Measurements from ENCODE around the gene FLT1. TPM values are rescaled to one million over a fixed set of nuclear protein-coding genes. Genes with fewer than 3 reads are reported as not detected.

The FLT1 gene
- total RNA-seq, 1 donor from 2014 or later = 0.47 TPM

DNA sequence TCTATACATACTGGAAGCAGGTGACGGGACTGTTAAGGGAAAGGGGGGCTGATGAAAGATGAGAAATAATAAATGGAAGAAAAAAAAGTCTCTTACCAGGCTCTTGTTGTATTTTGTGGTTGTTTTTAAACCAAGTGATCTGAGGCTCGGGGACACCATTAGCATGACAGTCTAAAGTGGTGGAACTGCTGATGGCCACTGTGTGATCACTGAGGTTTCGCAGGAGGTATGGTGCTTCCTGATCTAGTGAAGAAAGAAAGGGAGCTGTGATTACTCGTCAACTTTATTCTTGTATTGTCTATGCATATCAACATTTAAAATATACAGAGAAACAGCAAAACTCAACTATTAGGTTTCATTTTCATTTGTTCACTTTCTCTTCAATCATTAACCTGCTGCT lies 110.1 kb downstream of the FLT1 start:
- Mint-ChIP-seq H3K27ac (no peak overlapping the region), H3K4me1 (no peaks in the 10 kb centered on the region)

DNA sequence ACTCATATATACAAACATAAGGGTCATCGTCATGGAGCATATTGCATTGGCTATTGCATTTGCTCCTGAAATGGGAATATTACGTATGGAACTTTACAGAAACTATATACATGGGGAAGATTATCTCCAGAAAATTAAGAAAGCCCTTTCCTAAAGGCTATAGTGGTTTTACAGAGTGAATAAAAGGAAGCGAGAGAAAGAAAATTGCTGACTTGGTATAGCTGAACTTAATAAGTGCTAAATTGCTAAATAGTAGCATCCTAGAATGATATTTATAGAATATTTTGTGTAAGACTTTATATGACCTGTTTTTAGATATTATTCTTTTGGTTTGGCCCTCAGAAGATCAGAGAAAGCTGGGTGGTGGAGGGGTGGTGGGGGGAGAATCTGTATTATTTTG lies 114.6 kb downstream of the FLT1 start:
- no peaks in the 10 kb centered on the region for H3K9me3 ChIP-seq (ENCODE audit: low read depth)
- H4K20me1 ChIP-seq (ENCODE audit: low read depth) = no peaks in the 10 kb centered on the region
- Mint-ChIP-seq H3K9me3 (no peaks in the 10 kb centered on the region), H3K4me1 (no peaks in the 10 kb centered on the region), H3K4me3 (no peak overlapping the region), H3K27ac (no peak overlapping the region), H3K36me3 (no peaks in the 10 kb centered on the region), H3K27me3 (ENCODE audit: insufficient read depth, low read depth) (peaks cover 2% of the 10 kb centered on the region)
- no peak for DNase-seq (ENCODE audit: low spot score)
- no peaks in the 10 kb centered on the region for H3K4me1 ChIP-seq
- H3K27me3 ChIP-seq = no peaks in the 10 kb centered on the region
- TF ChIP-seq EZH2 (IDR thresholded peaks at IDR 0.05) (no peak), EZH2phosphoT487 (IDR thresholded peaks at IDR 0.05) (no peak)
- TF ChIP-seq, protein P1, sequence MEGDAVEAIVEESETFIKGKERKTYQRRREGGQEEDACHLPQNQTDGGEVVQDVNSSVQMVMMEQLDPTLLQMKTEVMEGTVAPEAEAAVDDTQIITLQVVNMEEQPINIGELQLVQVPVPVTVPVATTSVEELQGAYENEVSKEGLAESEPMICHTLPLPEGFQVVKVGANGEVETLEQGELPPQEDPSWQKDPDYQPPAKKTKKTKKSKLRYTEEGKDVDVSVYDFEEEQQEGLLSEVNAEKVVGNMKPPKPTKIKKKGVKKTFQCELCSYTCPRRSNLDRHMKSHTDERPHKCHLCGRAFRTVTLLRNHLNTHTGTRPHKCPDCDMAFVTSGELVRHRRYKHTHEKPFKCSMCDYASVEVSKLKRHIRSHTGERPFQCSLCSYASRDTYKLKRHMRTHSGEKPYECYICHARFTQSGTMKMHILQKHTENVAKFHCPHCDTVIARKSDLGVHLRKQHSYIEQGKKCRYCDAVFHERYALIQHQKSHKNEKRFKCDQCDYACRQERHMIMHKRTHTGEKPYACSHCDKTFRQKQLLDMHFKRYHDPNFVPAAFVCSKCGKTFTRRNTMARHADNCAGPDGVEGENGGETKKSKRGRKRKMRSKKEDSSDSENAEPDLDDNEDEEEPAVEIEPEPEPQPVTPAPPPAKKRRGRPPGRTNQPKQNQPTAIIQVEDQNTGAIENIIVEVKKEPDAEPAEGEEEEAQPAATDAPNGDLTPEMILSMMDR (IDR thresholded peaks at IDR 0.05) = no peak
- H3K36me3 ChIP-seq = no peaks in the 10 kb centered on the region
- no peaks in the 10 kb centered on the region for H3K79me2 ChIP-seq (ENCODE audit: low read depth)
- no peaks in the 10 kb centered on the region for H3F3A ChIP-seq (ENCODE audit: low read depth)
- no peak overlapping the region for H3K27ac ChIP-seq
- no peak overlapping the region for H3K4me3 ChIP-seq
- no peak overlapping the region for H3K4me2 ChIP-seq
- no peak overlapping the region for H3K9ac ChIP-seq
- H2AFZ ChIP-seq (replicated peaks) = no peak overlapping the region

More for the DNA sequence above, 110.1 kb downstream of the FLT1 start:
- H3K4me3 ChIP-seq = no peak overlapping the region
- H3K27me3 ChIP-seq = no peaks in the 10 kb centered on the region
- no peaks in the 10 kb centered on the region for H3K36me3 ChIP-seq
- no peak for TF ChIP-seq EZH2 (IDR thresholded peaks at IDR 0.05)
- TF ChIP-seq, protein P1 (IDR thresholded peaks at IDR 0.05) = no peak
- no peak for TF ChIP-seq EZH2phosphoT487 (IDR thresholded peaks at IDR 0.05)
- Mint-ChIP-seq H3K36me3 (no peaks in the 10 kb centered on the region), H3K9me3 (no peaks in the 10 kb centered on the region), H3K4me3 (no peak overlapping the region), H3K27me3 (ENCODE audit: insufficient read depth, low read depth) (no peaks in the 10 kb centered on the region)
- H3K4me1 ChIP-seq = peaks cover 22% of the 10 kb centered on the region
- DNase-seq (ENCODE audit: low spot score) = no peak
- no peaks in the 10 kb centered on the region for H3F3A ChIP-seq (ENCODE audit: low read depth)
- H4K20me1 ChIP-seq (ENCODE audit: low read depth) = no peaks in the 10 kb centered on the region
- no peak overlapping the region for H3K9ac ChIP-seq
- H3K27ac ChIP-seq = no peak overlapping the region
- H3K79me2 ChIP-seq (ENCODE audit: low read depth) = no peaks in the 10 kb centered on the region
- no peak overlapping the region for H2AFZ ChIP-seq (replicated peaks)
- H3K4me2 ChIP-seq = no peak overlapping the region
- no peaks in the 10 kb centered on the region for H3K9me3 ChIP-seq (ENCODE audit: low read depth)

DNA sequence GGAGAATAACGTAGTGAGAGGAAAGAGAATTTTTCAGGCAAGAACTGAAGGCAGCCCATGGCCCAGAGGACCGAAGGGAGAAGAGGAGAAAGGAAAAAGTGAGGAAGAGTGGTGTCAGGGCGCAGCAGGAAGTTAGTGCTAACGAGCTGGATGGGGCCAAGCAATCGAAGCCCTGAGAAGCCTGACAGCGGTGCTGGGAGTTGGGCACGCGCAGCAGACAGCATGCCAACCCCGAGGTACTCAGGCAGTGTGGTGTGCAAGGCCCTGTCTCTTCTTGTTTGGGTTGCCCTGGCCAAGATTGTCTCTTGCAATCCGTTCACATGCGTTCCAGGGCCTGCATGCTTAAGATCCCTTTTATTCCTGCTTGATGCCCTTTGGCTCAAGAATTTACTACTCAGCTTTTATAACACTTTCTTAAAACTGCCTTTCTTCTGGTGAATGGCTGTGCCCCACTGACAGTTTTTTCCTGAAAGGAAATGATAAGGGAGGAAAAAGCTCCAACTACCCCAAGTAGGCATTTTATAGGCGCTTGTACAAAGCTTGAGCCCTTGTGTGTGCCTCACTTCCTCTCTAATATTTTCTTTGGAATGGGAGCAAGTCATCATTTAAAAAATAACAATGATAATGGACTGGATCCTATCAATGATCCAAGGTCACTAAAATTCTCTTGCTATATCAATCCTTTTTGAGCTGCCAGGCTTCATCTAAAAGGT lies 115.4 kb downstream of the FLT1 start:
- peak overlapping the region; percentile 59 for H2AFZ ChIP-seq (replicated peaks)
- no peaks in the 10 kb centered on the region for H3F3A ChIP-seq (ENCODE audit: low read depth)
- DNase-seq (ENCODE audit: low spot score) = no peak
- no peak overlapping the region for H3K27ac ChIP-seq
- H3K9me3 Mint-ChIP-seq = no peaks in the 10 kb centered on the region
- no peak overlapping the region for H3K4me2 ChIP-seq
- TF ChIP-seq, protein P1 (IDR thresholded peaks at IDR 0.05) = no peak
- no peak for TF ChIP-seq EZH2 (IDR thresholded peaks at IDR 0.05)
- TF ChIP-seq EZH2phosphoT487 (IDR thresholded peaks at IDR 0.05) = no peak
- no peaks in the 10 kb centered on the region for H3K4me1 Mint-ChIP-seq
- H4K20me1 ChIP-seq (ENCODE audit: low read depth) = no peaks in the 10 kb centered on the region
- no peaks in the 10 kb centered on the region for H3K36me3 ChIP-seq
- H3K9ac ChIP-seq = no peak overlapping the region
- no peaks in the 10 kb centered on the region for H3K9me3 ChIP-seq (ENCODE audit: low read depth)
- no peak overlapping the region for H3K4me3 ChIP-seq
- no peaks in the 10 kb centered on the region for H3K36me3 Mint-ChIP-seq
- H3K4me3 Mint-ChIP-seq = peak overlapping the region; percentile 76
- H3K27ac Mint-ChIP-seq = no peak overlapping the region
- no peaks in the 10 kb centered on the region for H3K79me2 ChIP-seq (ENCODE audit: low read depth)
- H3K27me3 ChIP-seq = no peaks in the 10 kb centered on the region
- H3K4me1 ChIP-seq = no peaks in the 10 kb centered on the region
- peaks cover 2% of the 10 kb centered on the region for H3K27me3 Mint-ChIP-seq (ENCODE audit: insufficient read depth, low read depth)

Data from neural progenitor cell (in vitro differentiated cells).